IMR-90 (cell line): Measurements from ENCODE around the gene KCTD10. TPM values are rescaled to one million over a fixed set of nuclear protein-coding genes. Genes with fewer than 3 reads are reported as not detected.

Experiments used
- ATAC-seq: fragments of 200-7000 bp; cut with Tn5 transposase; 2 replicates; pipeline ENCODE4 v1.9.1; 2020; ENCODE audit warnings: low read depth, mild to moderate bottlenecking, moderate library complexity
- BruUV-seq: library from RNA; stranded (reverse); fragments of 400-500 nt; replicated peaks from 2 replicates; lab custom pipeline; 2021; lab: Mats Ljungman, UMichigan
- CTCF ChIA-PET: fragments of 300-600 bp; formaldehyde crosslinking; extraction: SDS; loops from one replicate; lab custom pipeline; 2021; ENCODE audit warnings: antibody characterized with exemption; lab: Yijun Ruan, JAX
- POLR2A ChIA-PET: fragments of 300-600 bp; sonication (Branson Sonifier 250); formaldehyde crosslinking; loops from one replicate; lab custom pipeline; 2022; ENCODE audit warnings: antibody characterized with exemption; ENCODE audit not compliant: unreplicated experiment; lab: Charles Lee
- DNase-seq: peaks from one replicate; pipeline ENCODE4 v3.0.0; 2013
- H2AFZ ChIP-seq: replicated peaks from 2 replicates; pipeline ENCODE3; 2013; ENCODE audit warnings: low read length, mild to moderate bottlenecking; ENCODE audit not compliant: poor library complexity
- H2AK5ac ChIP-seq: 2 replicates; pipeline ENCODE4 v1.6.1; 2013; ENCODE audit warnings: low read depth, low read length, inconsistent platforms
- H2AK9ac ChIP-seq: replicated peaks from 2 replicates; pipeline ENCODE3; 2013; ENCODE audit warnings: mild to moderate bottlenecking, low read depth, low read length, moderate library complexity; ENCODE audit not compliant: poor library complexity
- H2BK120ac ChIP-seq: 2 replicates; pipeline ENCODE4 v1.6.1; 2013; ENCODE audit warnings: low read depth, low read length, inconsistent platforms
- H2BK15ac ChIP-seq: 3 replicates; pipeline ENCODE4 v1.6.1; 2013; ENCODE audit warnings: low read depth, low read length, inconsistent platforms
- H2BK20ac ChIP-seq: 2 replicates; pipeline ENCODE4 v1.6.1; 2013; ENCODE audit warnings: low read depth, mild to moderate bottlenecking, inconsistent platforms, low read length, moderate library complexity
- H2BK5ac ChIP-seq: 2 replicates; pipeline ENCODE4 v1.6.1; 2013; ENCODE audit warnings: mild to moderate bottlenecking, low read depth, low read length, inconsistent platforms; ENCODE audit not compliant: poor library complexity, severe bottlenecking
- H3K14ac ChIP-seq: replicated peaks from 2 replicates; pipeline ENCODE4 v1.6.1; 2013; ENCODE audit warnings: low read depth, low read length, inconsistent platforms
- H3K18ac ChIP-seq: 2 replicates; pipeline ENCODE4 v1.6.1; 2013; ENCODE audit warnings: low read depth, low read length, control low read depth
- H3K23ac ChIP-seq: 2 replicates; pipeline ENCODE4 v1.6.1; 2013; ENCODE audit warnings: low read depth, low read length, inconsistent platforms
- H3K27ac ChIP-seq: 2 replicates; pipeline ENCODE4 v1.5.1; 2013; ENCODE audit warnings: mild to moderate bottlenecking, control low read depth, low read length; ENCODE audit not compliant: insufficient read depth
- H3K27me3 ChIP-seq: 2 replicates; pipeline ENCODE4 v1.6.1; 2013; ENCODE audit warnings: low read length; ENCODE audit not compliant: control insufficient read depth, insufficient read depth
- H3K36me3 ChIP-seq: 2 replicates; pipeline ENCODE4 v1.6.1; 2013; ENCODE audit warnings: low read length, mixed read lengths; ENCODE audit not compliant: control insufficient read depth, insufficient read depth
- H3K4ac ChIP-seq: 2 replicates; pipeline ENCODE4 v1.6.1; 2013; ENCODE audit warnings: low read depth, low read length, inconsistent platforms
- H3K4me1 ChIP-seq: 2 replicates; pipeline ENCODE4 v1.6.1; 2013; ENCODE audit warnings: low read length, mixed read lengths; ENCODE audit not compliant: control insufficient read depth, insufficient read depth
- H3K4me2 ChIP-seq: 2 replicates; pipeline ENCODE4 v1.6.1; 2013; ENCODE audit warnings: low read depth, mild to moderate bottlenecking, control low read depth, low read length, moderate library complexity
- H3K4me3 ChIP-seq: 2 replicates; pipeline ENCODE4 v1.5.1; 2013; ENCODE audit warnings: low read depth, mild to moderate bottlenecking, control low read depth, low read length, moderate library complexity; ENCODE audit not compliant: insufficient read depth
- H3K56ac ChIP-seq: 2 replicates; pipeline ENCODE4 v1.6.1; 2013; ENCODE audit warnings: low read length, inconsistent platforms; ENCODE audit not compliant: insufficient read depth; ENCODE audit errors: extremely low read depth
- H3K79me1 ChIP-seq, 2 experiments: 2 replicates each; pipeline ENCODE4 v1.6.1; 2013; ENCODE audit warnings: low read length in 2 of 2, inconsistent platforms in 1 of 2, low read depth in 1 of 2
- H3K9ac ChIP-seq: 2 replicates; pipeline ENCODE4 v1.6.1; 2013; ENCODE audit warnings: low read depth, low read length, control low read depth
- H3K9me1 ChIP-seq: 2 replicates; pipeline ENCODE4 v1.6.1; 2013; ENCODE audit warnings: low read length, inconsistent platforms; ENCODE audit not compliant: insufficient read depth
- H3K9me3 ChIP-seq: 2 replicates; pipeline ENCODE4 v1.6.1; 2013; ENCODE audit warnings: low read length; ENCODE audit not compliant: control insufficient read depth, insufficient read depth
- H4K20me1 ChIP-seq: 2 replicates; pipeline ENCODE4 v1.6.1; 2013; ENCODE audit warnings: low read length, inconsistent platforms; ENCODE audit not compliant: insufficient read depth
- H4K5ac ChIP-seq: 2 replicates; pipeline ENCODE4 v1.6.1; 2013; ENCODE audit warnings: mild to moderate bottlenecking, low read depth, low read length, control low read depth
- H4K8ac ChIP-seq, 2 experiments: 2 replicates each; pipeline ENCODE4 v1.6.1; 2013; ENCODE audit warnings: low read depth in 2 of 2, low read length in 2 of 2, control low read depth in 1 of 2, inconsistent platforms in 1 of 2
- H4K91ac ChIP-seq: 2 replicates; pipeline ENCODE4 v1.6.1; 2013; ENCODE audit warnings: low read depth, low read length, inconsistent platforms; ENCODE audit not compliant: insufficient read depth
- BHLHE40 ChIP-seq: fragments of 150-350 bp; IDR thresholded peaks from 2 replicates; pipeline ENCODE4 v1.6.1; 2016; ENCODE audit warnings: mild to moderate bottlenecking, low read depth, low read length
- CEBPB ChIP-seq: IDR thresholded peaks from 2 replicates; pipeline ENCODE4 v1.6.1; 2012; ENCODE audit warnings: low read depth, low read length, improper control_type of control experiment
- CHD1 ChIP-seq: IDR thresholded peaks from 2 replicates; pipeline ENCODE4 v1.6.1; 2012; ENCODE audit warnings: low read depth, low read length, improper control_type of control experiment
- CTCF ChIP-seq: conservative IDR thresholded peaks from 2 replicates; pipeline ENCODE4 v1.5.1; 2012; ENCODE audit warnings: mild to moderate bottlenecking, low read depth, low read length, improper control_type of control experiment
- ELK1 ChIP-seq: fragments of 150-350 bp; IDR thresholded peaks from 2 replicates; pipeline ENCODE4 v1.6.1; 2016; ENCODE audit warnings: low read depth, mild to moderate bottlenecking, low read length, moderate library complexity, borderline replicate concordance
- FOS ChIP-seq: fragments of 150-350 bp; IDR thresholded peaks from 2 replicates; pipeline ENCODE4 v1.6.1; 2016; ENCODE audit warnings: low read depth, low read length
- MAFK ChIP-seq: IDR thresholded peaks from 2 replicates; pipeline ENCODE4 v1.6.1; 2012; ENCODE audit warnings: low read depth, low read length, improper control_type of control experiment
- MAZ ChIP-seq: IDR thresholded peaks from 2 replicates; pipeline ENCODE4 v1.6.1; 2012; ENCODE audit warnings: low read depth, mild to moderate bottlenecking, low read length, improper control_type of control experiment, moderate library complexity, borderline replicate concordance
- MXI1 ChIP-seq: IDR thresholded peaks from 2 replicates; pipeline ENCODE4 v1.6.1; 2012; ENCODE audit warnings: low read depth, mild to moderate bottlenecking, low read length, moderate library complexity, borderline replicate concordance
- NFE2L2 ChIP-seq: fragments of 150-350 bp; IDR thresholded peaks from 2 replicates; pipeline ENCODE4 v1.6.1; 2016; ENCODE audit warnings: low read depth, mild to moderate bottlenecking, low read length
- POLR2A ChIP-seq: IDR thresholded peaks from 2 replicates; pipeline ENCODE4 v1.6.1; 2012; ENCODE audit warnings: mild to moderate bottlenecking, low read depth, low read length
- RAD21 ChIP-seq: IDR thresholded peaks from 2 replicates; pipeline ENCODE4 v1.6.1; 2012; ENCODE audit warnings: low read length, improper control_type of control experiment
- RCOR1 ChIP-seq: IDR thresholded peaks from 2 replicates; pipeline ENCODE4 v1.6.1; 2012; ENCODE audit warnings: mild to moderate bottlenecking, low read length, improper control_type of control experiment; ENCODE audit not compliant: insufficient replicate concordance
- RFX5 ChIP-seq: IDR thresholded peaks from 2 replicates; pipeline ENCODE4 v1.8.0; 2012; ENCODE audit warnings: low read depth, mild to moderate bottlenecking, low read length, moderate library complexity
- SMC3 ChIP-seq: fragments of 150-350 bp; IDR thresholded peaks from 2 replicates; pipeline ENCODE4 v1.6.1; 2016; ENCODE audit warnings: low read depth, mild to moderate bottlenecking, antibody characterized with exemption, low read length, moderate library complexity
- USF2 ChIP-seq: fragments of 150-350 bp; IDR thresholded peaks from 2 replicates; pipeline ENCODE4 v1.6.1; 2017; ENCODE audit warnings: mild to moderate bottlenecking, antibody characterized with exemption, low read length, low read depth
- WGBS, 2 experiments: methylation state at CpG; one replicate each; pipeline versions ENCODE4 v1.1.5 to v1.1.7; 2013; ENCODE audit warnings: missing lambda C conversion rate in 2 of 2; ENCODE audit not compliant: insufficient read length in 1 of 2; ENCODE audit errors: extremely low coverage in 2 of 2; 5-methylcytosine and 5-hydroxymethylcytosine counted together
- dilution Hi-C: fragments of 300-500 bp; cut with HindIII; formaldehyde crosslinking; loops from one replicate; pipeline ENCODE4 v1.14.3; 2018; ENCODE audit warnings: low sequenced_read_pairs; ENCODE audit not compliant: unreplicated experiment
- in situ Hi-C: fragments of 300-500 bp; cut with MboI; formaldehyde crosslinking; loops from 3 replicates; pipeline ENCODE4 v1.14.3; 2019; ENCODE audit warnings: low sequenced_read_pairs, inconsistent platforms, mixed read lengths
- intact Hi-C: fragments of 100-400 bp; cut with micrococcal nuclease; formaldehyde crosslinking; loops from 2 replicates; pipeline ENCODE4 v1.10.0; 2022
- polyA plus RNA-seq, 3 experiments: library from polyadenylated mRNA; depleted of rRNA; stranded (reverse); fragments of >200 nt; gene quantifications; 2 replicates each; pipeline ENCODE4 v1.2.3, GENCODE V29; 2012; ENCODE audit warnings: low replicate concordance in 1 of 3
- total RNA-seq: library from RNA; depleted of rRNA; stranded (reverse); fragments of >200 nt; gene quantifications from 2 replicates; pipeline ENCODE4 v1.2.3, GENCODE V29; 2012

Gene KCTD10
- total and polyA plus RNA-seq, 2 of the 4 experiments (the other 2 are of a cell fraction) = 72.1 to 88.4 TPM

GRCh38 chr12:109492371-109492770, 15.3 kb upstream of the KCTD10 start:
- ATAC-seq (no peak), DNase-seq (no peak)
- no peak overlapping the region for H3K27ac ChIP-seq
- no peak overlapping the region for H2AK5ac ChIP-seq
- H3K56ac ChIP-seq = no peak overlapping the region
- dilution Hi-C loops = no loop called here
- no peak overlapping the region for H2BK15ac ChIP-seq
- no peak overlapping the region for H3K4ac ChIP-seq
- no peak overlapping the region for H2AFZ ChIP-seq
- ChIA-PET CTCF (interaction anchor here (1.3 kb wide), 1 partner anchor 60 kb away, joined by 3 read pairs; no protein-coding TSS in a partner anchor), POLR2A (no interaction called here)
- no peak overlapping the region for H2BK20ac ChIP-seq
- BruUV-seq = no TSS peak
- H4K20me1 ChIP-seq = no peaks in the 10 kb centered on the region
- H3K79me1 ChIP-seq = 0 out of 4 replicates have a peak, but pooled peaks cover 0 to under 1% of the 10 kb centered on the region in 2 experiments
- H3K9me1 ChIP-seq = no peaks in the 10 kb centered on the region
- H3K4me3 ChIP-seq = no peak overlapping the region
- no peak overlapping the region for H2AK9ac ChIP-seq
- WGBS, 2 experiments = no CpG with 5 or more reads among the region's 5 CpGs
- no peak overlapping the region for H3K23ac ChIP-seq
- H3K9ac ChIP-seq = no peak overlapping the region
- TF ChIP-seq CTCF (no peak), FOS (no peak), BHLHE40 (no peak), ELK1 (no peak), CHD1 (no peak), MAZ (no peak), RCOR1 (no peak), MAFK (no peak), SMC3 (no peak), USF2 (no peak), POLR2A (no peak), MXI1 (no peak), RAD21 (no peak), RFX5 (no peak), CEBPB (no peak), NFE2L2 (no peak)
- intact Hi-C loops = no loop called here
- in situ Hi-C loops = no loop called here
- no peak overlapping the region for H4K8ac ChIP-seq
- H3K9me3 ChIP-seq = no peaks in the 10 kb centered on the region
- H2BK5ac ChIP-seq = no peak overlapping the region
- H4K5ac ChIP-seq = no peak overlapping the region
- H3K4me1 ChIP-seq = peaks cover 2% of the 10 kb centered on the region; the same call in 1 of the 2 replicates
- H3K36me3 ChIP-seq = peaks cover 49% of the 10 kb centered on the region
- no peaks in the 10 kb centered on the region for H3K27me3 ChIP-seq
- H2BK120ac ChIP-seq = no peak overlapping the region
- H4K91ac ChIP-seq = no peak overlapping the region
- no peak overlapping the region for H3K14ac ChIP-seq
- H3K18ac ChIP-seq = no peak overlapping the region
- H3K4me2 ChIP-seq = no peak overlapping the region
